T-cell (primary cell): ENCODE data around the gene SLC15A5. TPM values are rescaled to one million over a fixed set of nuclear protein-coding genes. Genes with fewer than 3 reads are reported as not detected.

Source experiments
- ATAC-seq, 4 experiments: fragments of 200-7000 bp in 3 of 4; fragments of 150-1000 bp in 1 of 4; cut with Tn5 transposase; replicated peaks in 1 of 4; 1 replicate in 3 of 4; 2 replicates in 1 of 4; pipeline ENCODE4 v1.10.0; 2021; ENCODE audit warnings: moderate library complexity in 3 of 4, mild to moderate bottlenecking in 2 of 4, moderate number of reproducible peaks in 1 of 4
- CTCF ChIA-PET, 2 donors: fragments of 300-600 bp; sonication (Branson Sonifier 250); formaldehyde crosslinking; loops; one replicate each; lab custom pipeline; 2022; ENCODE audit warnings: antibody characterized with exemption in 2 of 2; lab: Charles Lee
- POLR2A ChIA-PET, 2 donors: fragments of 300-600 bp; sonication (Branson Sonifier 250); formaldehyde crosslinking; loops; one replicate each; lab custom pipeline; 2022; ENCODE audit warnings: antibody characterized with exemption in 2 of 2; lab: Charles Lee
- DNase-seq, 35 experiments: peaks; one replicate each; pipeline versions ENCODE4 v3.0.0 to v3.0.0-alpha.2; 2013 to 2023
- H3K27ac ChIP-seq: one replicate; pipeline ENCODE4 v1.5.1; 2013; ENCODE audit warnings: low read length
- H3K27me3 ChIP-seq, 2 experiments: replicated peaks in 1 of 2; 1 replicate in 1 of 2; 2 replicates in 1 of 2; pipeline versions ENCODE4 v1.6.1 to v1.7.0; 2013; ENCODE audit warnings: low read length in 1 of 2, mixed read lengths in 1 of 2; ENCODE audit not compliant: control insufficient read depth in 2 of 2, insufficient read depth in 2 of 2; ENCODE audit errors: extremely low read depth in 1 of 2
- H3K36me3 ChIP-seq, 2 donors: 1 replicate in 1 of 2; 2 replicates in 1 of 2; pipeline versions ENCODE4 v1.6.1 to v1.7.0; 2013; ENCODE audit warnings: low read length in 1 of 2; ENCODE audit not compliant: control insufficient read depth in 2 of 2, insufficient read depth in 1 of 2; ENCODE audit errors: extremely low read depth in 1 of 2
- H3K4me1 ChIP-seq, 2 experiments: 1 replicate in 1 of 2; 2 replicates in 1 of 2; pipeline versions ENCODE4 v1.6.1 to v1.7.0; 2013; ENCODE audit warnings: low read length in 2 of 2, mixed read lengths in 1 of 2; ENCODE audit not compliant: insufficient read depth in 2 of 2, control insufficient read depth in 1 of 2; ENCODE audit errors: extremely low read depth in 1 of 2
- H3K4me3 ChIP-seq, 2 donors: 1 replicate in 1 of 2; 2 replicates in 1 of 2; pipeline versions ENCODE4 v1.5.1 to v1.7.0; 2013; ENCODE audit warnings: mild to moderate bottlenecking in 2 of 2, low read length in 1 of 2, moderate library complexity in 1 of 2; ENCODE audit not compliant: control insufficient read depth in 1 of 2; ENCODE audit errors: extremely low read depth in 1 of 2
- H3K9me3 ChIP-seq: 2 replicates; pipeline ENCODE4 v1.7.0; 2013
- H3K27ac Mint-ChIP-seq, 2 donors: one replicate each; pipeline ENCODE4 v1.8.0; 2020 to 2021; ENCODE audit warnings: mild to moderate bottlenecking in 2 of 2, mixed read lengths in 2 of 2
- H3K27me3 Mint-ChIP-seq, 2 donors: one replicate each; pipeline ENCODE4 v1.8.0; 2021 to 2022; ENCODE audit warnings: mixed read lengths in 2 of 2
- H3K36me3 Mint-ChIP-seq: one replicate; pipeline ENCODE4 v1.8.0; 2021; ENCODE audit warnings: mixed read lengths
- H3K4me1 Mint-ChIP-seq, 3 donors: one replicate each; pipeline ENCODE4 v1.8.0; 2020 to 2022; ENCODE audit warnings: mixed read lengths in 3 of 3, mild to moderate bottlenecking in 1 of 3
- H3K4me3 Mint-ChIP-seq, 3 donors: one replicate each; pipeline ENCODE4 v1.8.0; 2020 to 2022; ENCODE audit warnings: mild to moderate bottlenecking in 3 of 3, mixed read lengths in 3 of 3, moderate library complexity in 3 of 3
- H3K9me3 Mint-ChIP-seq, 3 donors: one replicate each; pipeline ENCODE4 v1.8.0; 2020 to 2022; ENCODE audit warnings: mixed read lengths in 3 of 3
- WGBS: methylation state at CpG from one replicate; pipeline ENCODE4 v1.1.5; 2013; ENCODE audit warnings: missing lambda C conversion rate; ENCODE audit not compliant: insufficient coverage; 5-methylcytosine and 5-hydroxymethylcytosine counted together
- total RNA-seq, 35 experiments: library from RNA in 6 of 35; stranded (reverse) in 6 of 35; fragments of 120-200 nt in 1 of 35; gene quantifications; one replicate each; pipeline versions ENCODE4 v1.2.1 to v1.2.4 and lab custom pipeline; 2013 to 2026

Gene SLC15A5
- total RNA-seq, 5 donors from 2014 or later (not counting 1 experiment from before 2014, with no cell fraction given): not detected

DNA sequence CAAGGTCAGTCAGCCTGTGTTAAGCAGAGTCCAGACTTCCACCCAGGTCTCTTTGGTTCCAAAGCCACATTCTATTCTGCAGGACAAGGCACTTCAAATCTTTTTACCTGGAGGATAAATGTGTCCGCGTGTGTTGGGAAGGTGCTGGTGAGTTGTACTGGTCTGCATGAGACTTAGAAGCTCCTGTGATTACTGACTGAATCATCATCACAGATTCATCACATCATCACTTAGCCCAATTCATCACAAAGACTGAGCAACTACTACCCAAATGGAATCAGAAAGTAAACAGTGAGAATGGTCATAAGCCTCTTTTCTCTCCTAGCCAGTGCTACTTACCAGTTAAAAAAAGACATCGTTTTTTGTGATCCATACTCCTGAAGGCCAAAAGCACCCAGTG is 5.3 kb downstream of the SLC15A5 start:
- Histone ChIP-seq H3K27me3 (no peaks in the 10 kb centered on the region), H3K27ac (no peak overlapping the region), H3K4me3 (no peak overlapping the region), H3K4me1 (no peaks in the 10 kb centered on the region), H3K9me3 (no peaks in the 10 kb centered on the region), H3K36me3 (no peaks in the 10 kb centered on the region)
- peaks cover 0 to 6% (median 4%) of the 10 kb centered on the region in 3 donors for H3K9me3 Mint-ChIP-seq
- no peak for ATAC-seq
- no peaks in the 10 kb centered on the region for H3K4me1 Mint-ChIP-seq
- no peak overlapping the region for H3K27ac Mint-ChIP-seq
- CTCF ChIA-PET: no interaction called here
- H3K4me3 Mint-ChIP-seq: no peak overlapping the region
- no CpG with 5 or more reads among the region's 3 CpGs for WGBS
- no peaks in the 10 kb centered on the region for H3K27me3 Mint-ChIP-seq
- POLR2A ChIA-PET: no interaction called here
- H3K36me3 Mint-ChIP-seq: no peaks in the 10 kb centered on the region
- no peak for DNase-seq

- WGBS: no CpG with 5 or more reads among the region's 1 CpG
- no peaks in the 10 kb centered on the region for H3K36me3 ChIP-seq
- POLR2A ChIA-PET: no interaction called here
Observed at GRCh38 chr12:16271062-16271461, 6.4 kb downstream of the SLC15A5 start.

DNA sequence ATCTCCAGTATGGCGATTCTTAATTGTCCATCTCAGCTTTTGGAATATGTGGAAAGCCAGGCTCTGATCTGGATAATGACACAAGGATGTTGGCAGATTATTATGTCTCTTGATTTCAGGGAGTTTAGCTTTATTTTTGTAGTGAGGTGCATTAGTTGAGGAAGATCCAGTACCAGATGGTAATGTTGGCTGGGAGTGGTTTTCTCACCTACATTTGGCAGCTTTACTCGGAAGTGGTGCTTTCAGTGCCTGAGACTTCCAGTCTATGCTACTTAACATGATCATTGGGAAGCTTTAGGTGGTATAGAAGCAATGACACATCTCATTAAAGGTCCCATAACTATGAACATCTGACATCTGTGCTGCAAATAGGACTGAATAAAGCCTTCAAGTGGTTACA is 7.5 kb downstream of the SLC15A5 start:
- DNase-seq (no peak), ATAC-seq (no peak)
- no peaks in the 10 kb centered on the region for H3K4me1 Mint-ChIP-seq
- no peak overlapping the region for H3K4me3 Mint-ChIP-seq
- Histone ChIP-seq H3K27ac (no peak overlapping the region), H3K36me3 (no peaks in the 10 kb centered on the region), H3K27me3 (no peaks in the 10 kb centered on the region), H3K9me3 (no peaks in the 10 kb centered on the region), H3K4me1 (no peaks in the 10 kb centered on the region), H3K4me3 (no peak overlapping the region)
- H3K9me3 Mint-ChIP-seq: peaks cover 0 to 5% (median 0%) of the 10 kb centered on the region in 3 donors
- H3K27me3 Mint-ChIP-seq: no peaks in the 10 kb centered on the region
- H3K27ac Mint-ChIP-seq: no peak overlapping the region
- WGBS: no CpG with 5 or more reads among the region's 2 CpGs
- ChIA-PET CTCF (no interaction called here), POLR2A (interaction anchor here in 1 of 2 donors (0.5 kb wide), 1 partner anchor 656 kb away, joined by 3 read pairs; no protein-coding TSS in a partner anchor)
- no peaks in the 10 kb centered on the region for H3K36me3 Mint-ChIP-seq

More at GRCh38 chr12:16271062-16271461, 6.4 kb downstream of the SLC15A5 start:
- ATAC-seq (no peak), DNase-seq (no peak)
- Mint-ChIP-seq H3K9me3 (peaks cover 0 to 4% (median 4%) of the 10 kb centered on the region in 3 donors), H3K36me3 (no peaks in the 10 kb centered on the region), H3K4me3 (no peak overlapping the region), H3K4me1 (no peaks in the 10 kb centered on the region), H3K27ac (no peak overlapping the region), H3K27me3 (no peaks in the 10 kb centered on the region)
- H3K27ac ChIP-seq: no peak overlapping the region
- H3K4me1 ChIP-seq: no peaks in the 10 kb centered on the region
- CTCF ChIA-PET: interaction anchor here in 1 of 2 donors (0.5 kb wide), 1 partner anchor 404 kb away, joined by 3 read pairs; no protein-coding TSS in a partner anchor
- H3K4me3 ChIP-seq: no peak overlapping the region
- H3K9me3 ChIP-seq: no peaks in the 10 kb centered on the region
- H3K27me3 ChIP-seq: no peaks in the 10 kb centered on the region

DNA sequence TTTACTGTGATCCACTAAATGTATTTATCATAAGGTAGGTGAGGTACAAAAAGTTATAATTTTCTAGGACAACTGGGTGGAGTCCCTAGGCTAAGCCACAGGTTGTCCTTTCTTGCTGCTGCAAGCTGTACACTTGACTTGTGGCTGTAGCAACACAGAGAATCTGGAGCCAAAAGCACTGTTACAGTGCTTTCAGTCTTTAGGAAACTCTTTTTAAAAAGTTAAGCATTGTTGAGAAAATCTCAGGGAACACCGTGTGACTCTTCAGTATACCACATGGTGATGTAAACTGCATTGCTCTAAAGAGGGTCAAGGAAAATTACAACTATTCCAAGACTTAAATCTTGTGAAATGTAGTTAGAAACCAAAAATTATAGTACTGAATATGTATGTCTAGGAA is 11.4 kb downstream of the SLC15A5 start:
- Histone ChIP-seq H3K27ac (no peak overlapping the region), H3K9me3 (no peaks in the 10 kb centered on the region), H3K27me3 (no peaks in the 10 kb centered on the region), H3K36me3 (no peaks in the 10 kb centered on the region), H3K4me1 (no peaks in the 10 kb centered on the region), H3K4me3 (no peak overlapping the region)
- DNase-seq (no peak), ATAC-seq (no peak)
- Mint-ChIP-seq H3K4me3 (no peak overlapping the region), H3K27ac (no peak overlapping the region), H3K27me3 (no peaks in the 10 kb centered on the region), H3K36me3 (no peaks in the 10 kb centered on the region), H3K4me1 (no peaks in the 10 kb centered on the region), H3K9me3 (peaks cover 4 to 13% (median 11%) of the 10 kb centered on the region in 3 donors)
- CTCF ChIA-PET: no interaction called here
- POLR2A ChIA-PET: no interaction called here
- WGBS: no CpG with 5 or more reads among the region's 1 CpG

- no peaks in the 10 kb centered on the region for H3K27me3 Mint-ChIP-seq
- WGBS: 27% methylated on average over 1 of the region's 2 CpGs
Observed at GRCh38 chr12:16261944-16262475, 15.5 kb downstream of the SLC15A5 start.

DNA sequence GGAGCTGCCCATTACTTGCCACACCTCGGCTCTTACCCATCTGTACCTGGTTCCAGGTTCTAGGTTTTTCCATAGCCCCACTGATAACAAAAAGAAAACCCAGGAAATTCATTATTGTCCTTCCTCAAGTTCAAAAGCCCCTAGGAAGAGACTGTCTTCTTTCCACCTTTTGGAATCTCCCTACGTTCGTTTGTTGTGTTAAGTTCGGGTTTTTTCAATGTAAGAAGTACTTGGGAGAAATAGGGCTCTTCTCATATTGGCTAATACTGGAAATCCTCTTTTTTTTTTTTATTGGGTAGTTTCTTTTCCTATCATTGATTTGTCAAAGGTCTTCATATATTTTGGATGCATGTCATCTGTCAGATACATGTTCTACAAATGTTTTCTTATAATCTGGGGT is 17.3 kb downstream of the SLC15A5 start:
- Mint-ChIP-seq H3K27me3 (no peaks in the 10 kb centered on the region), H3K4me1 (no peaks in the 10 kb centered on the region), H3K27ac (no peak overlapping the region), H3K4me3 (no peak overlapping the region), H3K36me3 (no peaks in the 10 kb centered on the region), H3K9me3 (peaks cover 4 to 15% (median 12%) of the 10 kb centered on the region in 3 donors)
- ATAC-seq: no peak
- Histone ChIP-seq H3K36me3 (no peaks in the 10 kb centered on the region), H3K27ac (no peak overlapping the region), H3K9me3 (no peaks in the 10 kb centered on the region), H3K4me3 (no peak overlapping the region), H3K27me3 (no peaks in the 10 kb centered on the region), H3K4me1 (no peaks in the 10 kb centered on the region)
- WGBS: no CpG with 5 or more reads among the region's 4 CpGs
- CTCF ChIA-PET: no interaction called here
- no peak for DNase-seq
- POLR2A ChIA-PET: no interaction called here

More at GRCh38 chr12:16261944-16262475, 15.5 kb downstream of the SLC15A5 start:
- ChIA-PET POLR2A (no interaction called here), CTCF (no interaction called here)
- Mint-ChIP-seq H3K4me1 (no peaks in the 10 kb centered on the region), H3K4me3 (no peak overlapping the region), H3K36me3 (no peaks in the 10 kb centered on the region), H3K9me3 (peaks cover 4 to 15% (median 12%) of the 10 kb centered on the region in 3 donors), H3K27ac (no peak overlapping the region)
- Histone ChIP-seq H3K9me3 (no peaks in the 10 kb centered on the region), H3K4me1 (no peaks in the 10 kb centered on the region), H3K36me3 (no peaks in the 10 kb centered on the region), H3K27me3 (no peaks in the 10 kb centered on the region), H3K4me3 (no peak overlapping the region), H3K27ac (no peak overlapping the region)
- DNase-seq (no peak), ATAC-seq (no peak)
